Body of pancreas (tissue), 4 donors: ENCODE results near the gene GPR156.

Experiments
- POLR2A ChIP-seq, 3 donors: fragments of 450-650 bp; IDR thresholded peaks; one replicate each; pipeline ENCODE4 v1.6.1; 2016; ENCODE audit warnings: antibody characterized with exemption in 3 of 3, mild to moderate bottlenecking in 2 of 3
- TF ChIP-seq, protein P1 (sequence below), 7 experiments: fragments of 450-650 bp in 4 of 7; fragments of 200-600 bp in 3 of 7; sonication (generic) in 3 of 7; IDR thresholded peaks; one replicate each; pipeline ENCODE4 v1.5.1; 2016 to 2019; ENCODE audit warnings: antibody characterized with exemption in 7 of 7

DNA sequence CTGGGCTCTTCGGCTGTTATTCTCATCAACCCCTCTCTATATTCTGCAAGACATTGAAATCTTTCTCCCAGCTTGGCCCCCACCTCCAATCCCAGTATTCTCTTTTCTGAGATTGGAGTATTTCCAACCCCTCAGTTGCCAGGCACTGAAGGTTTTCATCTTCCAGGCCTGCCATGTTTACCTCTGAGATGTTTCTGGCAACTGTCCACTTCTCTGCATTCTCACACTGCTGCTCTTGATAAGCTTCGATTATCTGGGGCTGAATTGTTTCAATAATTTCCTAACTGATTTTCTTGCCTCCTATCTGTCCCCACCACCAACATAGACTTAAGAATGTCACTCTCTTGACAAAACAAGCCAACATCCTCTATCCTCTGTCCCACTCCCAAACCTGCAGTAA is 1.4 kb upstream of the GPR156 start:
- TF ChIP-seq, protein P1, sequence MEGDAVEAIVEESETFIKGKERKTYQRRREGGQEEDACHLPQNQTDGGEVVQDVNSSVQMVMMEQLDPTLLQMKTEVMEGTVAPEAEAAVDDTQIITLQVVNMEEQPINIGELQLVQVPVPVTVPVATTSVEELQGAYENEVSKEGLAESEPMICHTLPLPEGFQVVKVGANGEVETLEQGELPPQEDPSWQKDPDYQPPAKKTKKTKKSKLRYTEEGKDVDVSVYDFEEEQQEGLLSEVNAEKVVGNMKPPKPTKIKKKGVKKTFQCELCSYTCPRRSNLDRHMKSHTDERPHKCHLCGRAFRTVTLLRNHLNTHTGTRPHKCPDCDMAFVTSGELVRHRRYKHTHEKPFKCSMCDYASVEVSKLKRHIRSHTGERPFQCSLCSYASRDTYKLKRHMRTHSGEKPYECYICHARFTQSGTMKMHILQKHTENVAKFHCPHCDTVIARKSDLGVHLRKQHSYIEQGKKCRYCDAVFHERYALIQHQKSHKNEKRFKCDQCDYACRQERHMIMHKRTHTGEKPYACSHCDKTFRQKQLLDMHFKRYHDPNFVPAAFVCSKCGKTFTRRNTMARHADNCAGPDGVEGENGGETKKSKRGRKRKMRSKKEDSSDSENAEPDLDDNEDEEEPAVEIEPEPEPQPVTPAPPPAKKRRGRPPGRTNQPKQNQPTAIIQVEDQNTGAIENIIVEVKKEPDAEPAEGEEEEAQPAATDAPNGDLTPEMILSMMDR (IDR thresholded peaks at IDR 0.05): no peak
- no peak for TF ChIP-seq POLR2A (IDR thresholded peaks at IDR 0.05)
